Islet of Langerhans (tissue), 1 donor: ENCODE measurements around the gene ATP6V1C2.
"Not testable (repeated sequence)": the region's sequence is repeated elsewhere in the genome, so short reads cannot be mapped to it uniquely, and the experiment has no call there.

Source experiments
- FAIRE-seq: peaks from one replicate; lab custom pipeline; 2011; peaks lifted over from hg19 to GRCh38; lab: Jason Lieb, UNC

The ATP6V1C2 gene

GRCh38 chr2:10813163-10814138 lies 92.0 kb downstream of the ATP6V1C2 start:
- FAIRE-seq: not testable (repeated sequence)

- no peak for FAIRE-seq
Observed at GRCh38 chr2:10814142-10814541, 92.7 kb downstream of the ATP6V1C2 start.

GRCh38 chr2:10814571-10815331 lies 93.3 kb downstream of the ATP6V1C2 start:
- FAIRE-seq: no peak

- FAIRE-seq: no peak
Observed at GRCh38 chr2:10817413-10817812, 96.0 kb downstream of the ATP6V1C2 start.

- FAIRE-seq: not testable (repeated sequence)
Observed at GRCh38 chr2:10818305-10818704, 96.9 kb downstream of the ATP6V1C2 start.

GRCh38 chr2:10818984-10819383 lies 97.6 kb downstream of the ATP6V1C2 start:
- FAIRE-seq: no peak

GRCh38 chr2:10819714-10820314 lies 98.4 kb downstream of the ATP6V1C2 start:
- FAIRE-seq: no peak

GRCh38 chr2:10820562-10820961 lies 99.1 kb downstream of the ATP6V1C2 start:
- FAIRE-seq: no peak

GRCh38 chr2:10820978-10821695 lies 99.7 kb downstream of the ATP6V1C2 start:
- FAIRE-seq: no peak

GRCh38 chr2:10824191-10824590 lies 102.8 kb downstream of the ATP6V1C2 start:
- FAIRE-seq: no peak

- FAIRE-seq: no peak
Observed at GRCh38 chr2:10826026-10826425, 104.6 kb downstream of the ATP6V1C2 start.

GRCh38 chr2:10826625-10827024 lies 105.2 kb downstream of the ATP6V1C2 start:
- FAIRE-seq: no peak

GRCh38 chr2:10828346-10828745 lies 106.9 kb downstream of the ATP6V1C2 start:
- FAIRE-seq: no peak

GRCh38 chr2:10829299-10829698 lies 107.9 kb downstream of the ATP6V1C2 start:
- FAIRE-seq: no peak

GRCh38 chr2:10830203-10830602 lies 108.8 kb downstream of the ATP6V1C2 start:
- FAIRE-seq: no peak

- no peak for FAIRE-seq
Observed at GRCh38 chr2:10830641-10831399, 109.4 kb downstream of the ATP6V1C2 start.

- FAIRE-seq: no peak
Observed at GRCh38 chr2:10831400-10831985, 110.1 kb downstream of the ATP6V1C2 start.

GRCh38 chr2:10832203-10832936 lies 110.9 kb downstream of the ATP6V1C2 start:
- peak; percentile 49 for FAIRE-seq

GRCh38 chr2:10833021-10833420 lies 111.6 kb downstream of the ATP6V1C2 start:
- FAIRE-seq: no peak

GRCh38 chr2:10834068-10834655 lies 112.7 kb downstream of the ATP6V1C2 start:
- FAIRE-seq: no peak
